ENCODE results near the gene SLC25A44.

GRCh38 chr1:156232201-156232894 is 38.4 kb downstream of the SLC25A44 start:
- TF ChIP-seq EZH2 (IDR thresholded peaks at IDR 0.05; ENCODE audit: insufficient read depth, low read length): no peak
- TF ChIP-seq CTCF (IDR thresholded peaks at IDR 0.05; ENCODE audit: insufficient read depth, low read depth, low read length): no peak

All from astrocyte (in vitro differentiated cells and primary cell).